Raji (cell line): ENCODE measurements around the gene MTRFR.

Experiments used
- POLR2A ChIP-seq: IDR thresholded peaks from 2 replicates; pipeline ENCODE4 v1.6.1; 2011; ENCODE audit warnings: low read depth, low read length, control low read depth; ENCODE audit not compliant: insufficient read depth

Gene MTRFR

DNA sequence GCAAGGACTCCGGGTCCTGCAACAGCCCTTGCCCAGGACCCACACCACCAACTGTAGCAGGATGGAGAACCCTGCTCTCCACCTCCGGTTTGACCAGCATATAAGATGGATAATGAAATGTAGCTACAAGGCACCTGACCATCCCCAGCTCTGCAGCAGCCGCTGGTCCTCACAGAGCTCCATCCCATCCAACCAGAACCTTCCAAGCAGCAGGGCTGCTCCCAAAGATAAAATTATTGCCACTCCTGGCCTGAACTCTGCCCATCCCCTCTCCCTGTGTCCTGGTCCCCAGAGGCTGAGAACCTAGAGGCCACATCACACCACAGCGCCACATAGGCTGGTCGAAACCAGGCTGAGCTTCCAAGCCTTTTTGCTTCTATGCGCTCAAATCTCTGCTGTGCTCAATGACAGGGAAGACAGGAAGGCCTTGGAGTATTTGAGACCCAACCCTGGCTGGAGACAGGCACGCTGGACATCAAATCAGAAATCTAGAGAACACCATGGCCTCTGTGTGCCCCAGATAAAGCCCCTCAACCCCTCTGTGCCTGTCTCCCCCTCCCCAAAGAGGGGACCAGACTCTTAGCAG lies 34.2 kb downstream of the MTRFR start:
- no peak for TF ChIP-seq POLR2A

DNA sequence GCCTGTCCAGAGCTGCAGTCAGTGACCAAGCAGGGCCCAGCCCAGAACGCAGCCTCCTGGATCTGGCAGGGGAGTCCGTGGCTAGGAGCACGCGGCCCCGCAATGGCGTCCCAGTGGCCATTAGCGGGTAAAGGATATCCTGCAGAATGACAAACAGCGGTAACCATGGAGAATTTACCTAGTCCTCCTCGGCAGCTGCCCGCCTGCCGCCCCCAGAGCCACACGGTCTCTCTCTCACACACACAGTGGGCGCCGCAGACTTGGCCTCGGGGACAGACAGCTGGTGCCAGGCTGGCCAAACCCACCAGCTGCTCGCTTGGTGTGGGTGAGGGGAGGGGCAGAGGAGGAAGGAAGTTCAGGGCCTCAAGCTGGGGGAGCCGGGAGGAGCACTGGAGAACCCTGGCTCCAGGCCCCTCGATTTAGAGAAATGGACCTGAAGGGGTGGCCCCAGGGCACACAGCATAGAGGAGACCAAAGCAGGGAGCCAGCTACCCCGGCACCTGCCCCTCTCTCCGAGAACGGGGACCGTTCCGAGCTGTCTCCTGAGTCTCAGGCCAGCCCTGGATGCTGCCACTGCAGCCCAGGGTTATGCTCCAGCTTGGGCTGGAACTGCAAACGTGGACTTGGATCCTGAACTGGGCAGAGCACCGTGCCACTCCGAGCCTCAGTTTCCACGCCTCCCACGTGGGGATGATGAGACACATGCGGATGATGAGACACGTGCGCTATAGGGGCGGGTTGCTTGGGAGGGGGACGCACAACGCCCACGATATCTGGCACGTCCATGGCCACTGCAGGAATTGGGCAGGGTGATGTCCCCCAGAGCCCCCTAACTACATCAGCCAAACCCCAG lies 35.0 kb downstream of the MTRFR start:
- no peak for TF ChIP-seq POLR2A

DNA sequence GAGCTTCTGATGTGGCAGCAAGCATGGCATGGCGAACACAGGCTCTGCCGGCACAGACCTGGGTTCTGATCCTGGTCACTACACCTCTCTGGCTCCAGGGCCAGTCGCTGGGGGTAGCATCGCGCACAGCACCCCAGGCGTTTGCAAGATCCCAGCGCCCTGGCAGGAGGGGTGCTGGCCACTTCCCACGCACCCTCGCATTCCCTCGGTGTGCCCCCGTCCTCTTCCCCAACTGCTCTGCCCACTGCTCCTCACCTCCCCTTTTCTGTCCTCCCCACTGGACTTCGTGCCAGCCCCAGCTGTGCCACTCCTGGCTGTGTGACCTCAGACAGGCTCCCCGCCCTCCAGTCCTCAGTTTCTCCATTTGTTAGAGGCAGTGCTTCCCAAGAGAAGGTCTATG lies 35.6 kb downstream of the MTRFR start:
- no peak for TF ChIP-seq POLR2A

DNA sequence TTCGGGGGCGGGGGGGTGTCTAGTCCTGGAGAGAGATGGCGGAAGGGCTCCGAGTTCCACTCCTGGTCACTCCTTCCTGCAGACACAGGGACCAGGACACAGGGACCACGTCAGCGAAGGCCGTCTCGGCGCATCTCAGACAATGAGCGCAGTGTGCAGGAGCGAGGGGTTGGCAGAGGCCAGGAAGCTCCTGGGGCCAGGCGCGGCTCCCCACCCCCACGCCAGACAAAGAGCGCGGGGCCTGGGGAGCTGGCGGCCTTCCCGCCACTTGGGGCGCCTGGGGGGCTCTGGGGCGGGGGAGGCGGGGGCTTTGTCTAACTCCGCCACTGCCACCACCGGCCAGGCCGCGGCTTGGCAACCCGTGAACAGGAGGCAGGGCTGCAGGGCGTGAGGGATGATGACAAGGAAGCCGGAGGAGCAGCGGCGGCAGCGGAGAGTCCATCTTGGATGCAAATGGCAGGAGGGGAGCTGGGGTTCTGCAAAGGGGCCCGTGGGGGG lies 36.2 kb downstream of the MTRFR start:
- TF ChIP-seq POLR2A: no peak

DNA sequence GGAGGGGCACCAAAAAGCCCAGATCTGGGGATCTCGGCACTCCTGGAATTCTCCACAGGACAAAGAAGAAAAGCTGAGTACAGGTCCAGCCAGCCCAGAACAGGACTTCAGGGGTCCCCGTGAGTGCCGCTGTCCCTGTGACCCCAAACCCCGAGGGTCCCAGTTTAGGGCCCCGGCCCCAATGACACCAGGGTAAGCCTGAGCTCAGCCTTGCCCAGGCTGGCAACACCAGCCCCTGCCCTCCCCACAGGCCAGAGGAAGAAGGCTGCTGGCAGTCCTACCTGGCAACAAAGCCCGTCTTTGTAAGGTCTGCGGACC lies 36.6 kb downstream of the MTRFR start:
- TF ChIP-seq POLR2A: no peak

DNA sequence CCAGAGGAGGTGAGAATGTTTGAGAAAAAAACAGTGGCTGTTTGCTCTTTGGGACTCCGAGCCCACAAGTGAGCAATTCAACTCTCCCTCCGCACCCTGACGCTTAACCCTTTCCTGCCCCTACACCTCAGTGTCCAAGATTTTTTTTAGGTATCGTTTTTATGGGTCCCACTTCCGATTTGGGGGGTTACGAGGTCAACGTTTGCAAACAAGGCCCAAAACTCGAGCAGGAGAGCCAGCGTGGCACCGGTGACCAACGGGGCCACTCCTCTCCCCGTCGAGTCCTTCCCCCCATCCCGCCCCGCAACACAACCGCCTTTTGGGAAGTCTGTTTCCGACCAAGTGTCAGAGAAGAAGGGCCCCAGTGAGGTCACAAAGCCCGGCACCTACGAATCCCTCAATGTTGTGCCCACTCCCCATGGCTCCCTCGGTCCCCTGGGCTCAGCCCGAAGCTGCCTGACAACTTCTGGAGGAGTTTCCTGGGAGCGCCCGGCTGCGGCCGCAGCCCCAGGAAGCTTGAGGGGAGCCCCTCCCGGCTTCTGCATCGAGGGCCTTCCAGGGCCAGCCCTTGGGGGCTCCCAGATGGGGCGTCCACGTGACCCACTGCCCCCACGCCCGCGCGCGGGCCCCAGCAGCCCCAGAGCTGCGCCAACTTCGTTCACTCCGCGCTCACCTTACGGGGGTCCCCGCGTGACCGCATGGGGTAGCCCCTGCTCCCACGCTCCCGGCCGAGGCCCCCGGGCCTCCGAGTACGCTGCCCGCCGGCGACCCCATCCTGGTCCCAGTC lies 37.2 kb downstream of the MTRFR start:
- TF ChIP-seq POLR2A: no peak

DNA sequence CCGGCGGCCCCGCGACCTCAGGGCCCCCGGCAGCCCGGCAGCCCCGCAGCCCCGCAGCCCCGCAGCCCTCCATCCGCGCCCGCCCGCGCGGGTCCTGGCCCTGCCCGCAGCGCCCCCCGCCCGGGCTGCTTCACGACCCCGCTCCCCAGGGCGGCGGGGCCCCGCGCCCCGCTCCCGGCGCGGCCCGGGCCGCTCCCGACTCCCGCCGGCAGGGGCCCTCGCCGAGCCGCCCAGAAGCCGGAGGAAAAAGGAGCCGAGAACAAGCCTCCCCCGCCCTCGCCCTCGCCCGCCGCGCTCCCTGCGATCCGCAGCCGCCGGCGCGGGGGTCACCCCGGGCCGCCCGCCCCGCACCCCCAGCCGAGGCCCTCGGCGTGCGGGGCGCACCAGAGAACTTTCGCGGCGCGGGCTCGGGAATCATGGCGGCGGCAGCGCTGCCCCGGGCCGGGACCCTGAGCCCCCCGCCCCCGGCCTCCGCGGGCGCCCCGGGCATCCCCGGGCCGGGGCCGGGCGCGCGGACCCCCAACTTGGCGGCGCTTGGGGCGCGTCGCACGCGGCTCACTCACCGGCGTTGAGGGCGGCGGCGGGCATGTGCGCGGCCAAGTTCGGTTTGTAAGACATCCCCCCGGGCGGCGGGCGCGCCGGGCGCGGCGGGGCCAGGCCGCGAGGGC lies 37.9 kb downstream of the MTRFR start:
- no peak for TF ChIP-seq POLR2A

DNA sequence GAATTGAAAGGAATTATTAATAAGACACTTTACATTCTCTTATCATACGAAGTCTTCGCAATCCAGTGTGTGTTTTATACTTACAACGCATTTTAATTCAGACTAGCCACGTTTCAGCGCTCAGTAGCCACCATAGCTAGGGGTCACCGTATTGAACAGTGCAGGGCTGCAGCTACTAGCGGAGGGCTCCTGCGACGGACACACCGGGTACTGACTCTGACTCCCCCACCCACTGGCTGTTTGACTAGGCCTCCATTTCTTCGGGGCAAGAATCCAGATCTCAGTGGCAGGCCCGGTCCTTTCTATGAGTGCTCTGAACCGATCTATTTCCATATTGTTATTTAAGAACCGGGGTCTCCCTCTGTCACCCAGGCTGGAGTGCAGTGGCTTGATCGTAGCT lies 39.9 kb downstream of the MTRFR start:
- no peak for TF ChIP-seq POLR2A

DNA sequence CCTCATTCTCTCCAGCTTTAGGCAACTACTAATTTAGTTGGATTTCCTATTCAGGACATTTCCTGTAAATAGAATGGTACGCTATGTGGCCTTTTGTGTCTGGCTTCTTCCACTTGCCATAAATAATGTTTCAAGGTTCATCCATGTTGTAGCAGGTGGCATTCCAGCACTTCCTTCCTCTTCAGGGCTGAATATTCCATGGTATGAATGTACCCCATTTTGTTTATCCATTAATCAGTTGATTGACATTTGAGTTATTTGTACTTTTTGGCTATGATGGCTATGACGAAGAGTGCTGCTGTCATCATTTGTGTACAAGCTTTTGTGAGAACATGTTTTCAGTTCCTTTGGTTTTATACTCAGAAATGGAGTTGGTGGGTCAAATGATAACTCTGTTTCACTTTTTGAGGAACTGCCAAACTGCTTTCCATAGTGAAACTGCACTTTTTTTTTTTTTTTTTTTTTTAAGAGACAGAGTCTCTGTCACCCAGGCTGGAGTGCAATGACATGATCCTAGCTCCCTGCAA lies 44.9 kb downstream of the MTRFR start:
- TF ChIP-seq POLR2A: no peak

DNA sequence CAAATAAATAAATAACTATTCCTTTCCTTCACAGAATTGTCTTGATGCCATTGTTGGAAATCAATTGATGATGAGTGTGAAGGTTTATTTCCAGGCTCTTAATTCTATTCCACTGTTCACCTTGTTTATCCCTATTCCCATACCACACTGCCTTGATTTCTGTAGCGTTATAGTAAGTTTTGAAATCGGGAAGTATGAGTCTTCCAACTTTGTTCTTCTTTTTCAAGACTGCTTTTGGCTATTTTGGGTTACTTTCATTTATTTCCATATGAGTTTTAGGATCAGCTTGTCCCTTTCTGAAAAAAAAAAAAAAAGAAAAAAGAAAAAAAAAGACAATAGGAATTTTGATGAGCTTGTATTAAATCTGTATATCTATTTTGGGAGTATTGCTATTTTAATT lies 47.7 kb downstream of the MTRFR start:
- TF ChIP-seq POLR2A: no peak

DNA sequence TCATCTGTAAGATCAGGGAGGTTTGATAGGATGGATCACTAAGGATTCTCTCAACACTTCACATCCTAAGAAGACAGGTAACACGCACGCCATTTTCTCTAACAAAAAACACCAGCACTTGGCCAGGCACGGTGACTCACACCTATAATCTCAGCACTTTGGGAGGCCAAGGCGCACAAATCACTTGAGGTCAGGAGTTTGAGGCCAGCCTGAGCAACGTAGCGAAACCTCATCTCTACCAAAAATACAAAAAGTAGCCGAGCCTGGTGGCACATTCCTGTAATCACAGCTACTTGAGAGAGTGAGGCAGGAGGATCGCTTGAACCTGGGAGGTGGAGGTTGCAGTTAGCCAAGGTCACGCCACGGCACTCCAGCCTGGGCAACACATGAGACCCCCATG lies 48.9 kb downstream of the MTRFR start:
- no peak for TF ChIP-seq POLR2A

DNA sequence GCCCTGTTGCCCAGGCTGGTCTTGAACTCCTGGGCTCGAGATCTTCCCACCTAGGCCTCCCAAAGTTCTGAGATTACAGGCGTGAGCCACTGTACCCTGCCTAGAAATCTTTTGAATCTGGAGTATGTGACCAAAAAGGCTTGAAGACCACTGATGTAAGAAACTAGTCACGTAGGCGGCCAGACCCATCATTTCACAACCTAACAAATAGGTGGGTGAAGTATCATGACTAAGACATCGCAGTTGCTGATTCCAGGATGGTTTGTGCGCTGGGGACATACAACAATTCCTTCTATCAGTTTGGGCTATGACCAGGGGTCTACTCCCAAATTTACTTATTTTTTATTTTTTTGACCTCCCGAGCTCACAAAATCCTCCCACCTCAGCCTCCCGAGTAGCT lies 50.2 kb downstream of the MTRFR start:
- TF ChIP-seq POLR2A: no peak

DNA sequence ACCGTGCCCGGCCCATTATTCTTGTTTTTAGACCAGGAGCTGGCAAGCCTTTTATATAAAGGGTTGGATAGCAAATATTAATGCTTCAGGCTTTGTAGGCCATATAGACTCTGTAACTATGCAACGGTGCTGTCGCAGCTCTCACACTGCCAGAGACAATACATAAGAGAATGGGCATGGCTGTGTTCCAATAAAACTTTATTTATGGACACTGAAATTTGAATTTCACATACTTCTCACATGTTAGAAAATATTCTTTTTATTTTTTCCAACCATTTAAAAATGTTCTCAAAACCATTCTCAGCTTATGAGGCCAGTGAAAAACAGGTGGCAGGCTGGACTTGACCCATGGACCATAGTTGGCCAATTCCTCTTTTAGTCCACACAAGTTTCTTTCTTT lies 51.4 kb downstream of the MTRFR start:
- no peak for TF ChIP-seq POLR2A

DNA sequence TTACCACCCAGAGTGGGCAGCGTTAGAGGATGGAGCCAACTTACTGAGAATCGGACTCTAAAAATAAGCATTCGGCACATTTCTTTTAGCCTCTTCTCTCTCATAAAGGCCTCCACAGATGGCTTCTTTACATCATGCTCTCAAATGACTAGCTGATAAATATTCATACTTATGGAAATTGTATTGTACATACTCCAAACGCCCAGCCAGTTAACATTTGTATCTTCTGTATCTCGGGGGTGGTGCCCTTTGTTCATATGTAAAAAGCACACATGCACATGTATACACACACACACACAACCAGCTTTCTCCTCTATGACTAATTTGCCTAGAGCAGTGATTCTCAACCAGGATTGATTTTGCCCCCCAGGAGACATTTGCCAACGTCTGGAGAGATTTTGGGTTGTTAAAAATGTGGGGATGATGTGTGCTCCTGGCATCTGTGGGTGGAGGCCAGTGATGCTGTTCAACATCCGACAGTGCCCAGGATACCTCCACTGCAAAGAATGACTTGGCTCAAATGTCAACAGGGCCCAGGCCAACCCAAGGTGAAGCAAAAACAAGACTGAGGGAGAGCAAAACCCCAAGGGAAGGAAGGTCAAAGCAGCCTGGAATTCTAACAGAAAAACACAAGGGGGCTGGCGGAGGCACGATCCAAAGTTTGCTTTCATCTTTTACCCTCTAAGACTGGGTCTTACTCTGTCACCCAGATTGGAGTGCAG lies 53.6 kb downstream of the MTRFR start:
- no peak for TF ChIP-seq POLR2A
